HCT116 (cell line): ENCODE data around the gene PHOX2A. TPM values are rescaled to one million over a fixed set of nuclear protein-coding genes. Genes with fewer than 3 reads are reported as not detected.

Source experiments
- ATAC-seq: fragments of 200-7000 bp; cut with Tn5 transposase; 2 replicates; pipeline ENCODE4 v1.9.1; 2020; ENCODE audit warnings: mild to moderate bottlenecking, moderate library complexity
- BruUV-seq: library from RNA; stranded (reverse); fragments of 400-500 nt; replicated peaks from 2 replicates; lab custom pipeline; 2021; lab: Mats Ljungman, UMichigan
- CTCF ChIA-PET: fragments of 300-600 bp; sonication (Branson Sonifier 250); formaldehyde crosslinking; loops from one replicate; lab custom pipeline; 2021; ENCODE audit warnings: antibody characterized with exemption; lab: Charles Lee
- POLR2A ChIA-PET: fragments of 300-600, 350-600 bp; sonication (Branson Sonifier 250); formaldehyde crosslinking; loops from one replicate; lab custom pipeline; 2021; ENCODE audit warnings: antibody characterized with exemption; lab: Charles Lee
- RAD21 ChIA-PET, 2 experiments: fragments of 300-600 bp; sonication (Branson Sonifier 250); formaldehyde crosslinking; loops; one replicate each; lab custom pipeline; 2023; ENCODE audit warnings: low total read pairs in 2 of 2; ENCODE audit not compliant: uncharacterized antibody in 2 of 2, unreplicated experiment in 2 of 2, low non-redundant PET in 1 of 2; lab: Charles Lee
- DNase-seq: peaks from one replicate; pipeline ENCODE4 v3.0.0-alpha.2; 2010; ENCODE audit warnings: low read depth, low spot score
- H2AFZ ChIP-seq: fragments of 200-600 bp; shearing (Covaris generic), sonication (generic); 2 replicates; pipeline ENCODE4 v1.6.1; 2017; ENCODE audit warnings: low read depth, mixed run types, mixed read lengths, antibody characterized with exemption, low read length; ENCODE audit not compliant: poor library complexity, severe bottlenecking
- H3K27ac ChIP-seq: 2 replicates; pipeline ENCODE4 v1.5.1; 2012; ENCODE audit warnings: low read depth, low read length
- H3K27me3 ChIP-seq: fragments of 200-600 bp; sonication (generic); 2 replicates; pipeline ENCODE4 v1.6.1; 2016; ENCODE audit warnings: mixed run types, low read length, mixed read lengths; ENCODE audit not compliant: insufficient read depth
- H3K36me3 ChIP-seq, 2 experiments: fragments of 200-500 bp in 1 of 2; fragments of 200-600 bp in 1 of 2; sonication (Bioruptor generic) in 1 of 2; sonication (generic) in 1 of 2; 2 replicates each; pipeline versions ENCODE4 v1.5.1 to v1.6.1; 2014 to 2016; ENCODE audit warnings: low read length in 2 of 2, inconsistent platforms in 1 of 2, mixed read lengths in 1 of 2, mixed run types in 1 of 2; ENCODE audit not compliant: insufficient read depth in 2 of 2, control insufficient read depth in 1 of 2
- H3K4me1 ChIP-seq, 2 experiments: fragments of 200-600 bp in 1 of 2; sonication (generic) in 1 of 2; 2 replicates each; pipeline versions ENCODE4 v1.5.1 to v1.6.1; 2012 to 2017; ENCODE audit warnings: low read length in 2 of 2, inconsistent platforms in 1 of 2, mild to moderate bottlenecking in 1 of 2, mixed read lengths in 1 of 2, mixed run types in 1 of 2, moderate library complexity in 1 of 2; ENCODE audit not compliant: insufficient read depth in 2 of 2, control insufficient read depth in 1 of 2
- H3K4me2 ChIP-seq: fragments of 200-600 bp; sonication (generic); 2 replicates; pipeline ENCODE4 v1.6.1; 2017; ENCODE audit warnings: mixed run types, low read length, mixed read lengths
- H3K4me3 ChIP-seq, 2 experiments: fragments of 200-600 bp in 1 of 2; sonication (generic) in 1 of 2; replicated peaks in 1 of 2; 2 replicates each; pipeline ENCODE4 v1.5.1; 2011 to 2016; ENCODE audit warnings: low read length in 2 of 2, control low read depth in 1 of 2, low read depth in 1 of 2, mild to moderate bottlenecking in 1 of 2, mixed read lengths in 1 of 2, mixed run types in 1 of 2
- H3K79me2 ChIP-seq: fragments of 200-600 bp; sonication (generic); 2 replicates; pipeline ENCODE4 v1.6.1; 2017; ENCODE audit warnings: mild to moderate bottlenecking, mixed run types, low read length, moderate library complexity, mixed read lengths; ENCODE audit not compliant: insufficient read depth
- H3K9ac ChIP-seq: fragments of 200-600 bp; sonication (generic); 2 replicates; pipeline ENCODE4 v1.6.1; 2016; ENCODE audit warnings: low read length, mixed read lengths
- H3K9me2 ChIP-seq: fragments of 200-600 bp; sonication (generic), shearing (Covaris generic); 2 replicates; pipeline ENCODE4 v1.6.1; 2017; ENCODE audit warnings: mixed run types, mild to moderate bottlenecking, moderate library complexity; ENCODE audit not compliant: insufficient read depth
- H3K9me3 ChIP-seq, 2 experiments: fragments of 200-500 bp in 1 of 2; fragments of 200-600 bp in 1 of 2; sonication (Bioruptor generic) in 1 of 2; sonication (generic) in 1 of 2; 2 replicates each; pipeline ENCODE4 v1.6.1; 2014 to 2017; ENCODE audit warnings: low read length in 2 of 2, mixed read lengths in 2 of 2, inconsistent platforms in 1 of 2, low read depth in 1 of 2, mild to moderate bottlenecking in 1 of 2, mixed run types in 1 of 2, moderate library complexity in 1 of 2; ENCODE audit not compliant: control insufficient read depth in 1 of 2, insufficient read depth in 1 of 2
- H4K20me1 ChIP-seq: fragments of 200-600 bp; sonication (generic), shearing (Covaris generic); 2 replicates; pipeline ENCODE4 v1.6.1; 2017; ENCODE audit warnings: mixed run types, mild to moderate bottlenecking, moderate library complexity; ENCODE audit not compliant: insufficient read depth
- EGR1 ChIP-seq: IDR thresholded peaks from 2 replicates; pipeline ENCODE4 v1.6.1; 2012; ENCODE audit warnings: low read depth
- EZH2phosphoT487 ChIP-seq: fragments of 200-600 bp; IDR thresholded peaks from 2 replicates; pipeline ENCODE4 v1.6.1; 2018; ENCODE audit warnings: antibody characterized with exemption, borderline replicate concordance
- RAD21 ChIP-seq: IDR thresholded peaks from 2 replicates; pipeline ENCODE4 v1.6.1; 2012; ENCODE audit warnings: low read depth, mild to moderate bottlenecking
- ZNF274 ChIP-seq: fragments of 200-500 bp; sonication (Bioruptor generic); IDR thresholded peaks from 2 replicates; pipeline ENCODE4 v1.6.1; 2014; ENCODE audit warnings: mild to moderate bottlenecking, low read depth, low read length, inconsistent platforms
- intact Hi-C: fragments of 100-400 bp; cut with micrococcal nuclease; formaldehyde crosslinking; loops from 2 replicates; pipeline ENCODE4 v1.10.0; 2022
- total RNA-seq: library from RNA; stranded (reverse); gene quantifications from one replicate; pipeline ENCODE4 v1.2.1, GENCODE V29; 2021; ENCODE audit not compliant: unreplicated experiment
- TF ChIP-seq, protein P1 (sequence below): IDR thresholded peaks from 2 replicates; pipeline ENCODE4 v1.6.1; 2012
- TF ChIP-seq, protein P2 (sequence below): IDR thresholded peaks from 2 replicates; pipeline ENCODE4 v1.6.1; 2012; ENCODE audit warnings: low read depth
- TF ChIP-seq, protein P3 (sequence below): IDR thresholded peaks from 2 replicates; pipeline ENCODE4 v1.6.1; 2011; ENCODE audit warnings: mild to moderate bottlenecking, low read length, moderate library complexity; ENCODE audit not compliant: insufficient replicate concordance; ENCODE audit errors: extremely low read depth

PHOX2A gene
- total RNA-seq, 1 experiment from 2014 or later: not detected

DNA sequence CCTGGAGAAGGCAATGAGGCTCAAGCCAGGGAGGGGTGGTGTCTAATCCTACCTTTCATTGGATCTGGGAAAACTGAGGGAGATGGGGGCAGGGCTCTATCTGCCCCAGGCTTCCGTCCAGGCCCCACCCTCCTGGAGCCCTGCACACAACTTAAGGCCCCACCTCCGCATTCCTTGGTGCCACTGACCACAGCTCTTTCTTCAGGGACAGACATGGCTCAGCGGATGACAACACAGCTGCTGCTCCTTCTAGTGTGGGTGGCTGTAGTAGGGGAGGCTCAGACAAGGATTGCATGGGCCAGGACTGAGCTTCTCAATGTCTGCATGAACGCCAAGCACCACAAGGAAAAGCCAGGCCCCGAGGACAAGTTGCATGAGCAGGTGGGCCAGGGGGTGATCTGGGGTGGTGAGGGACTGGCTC lies 52.0 kb downstream of the PHOX2A start, which contains the start of gene FOLR1:
TSS of gene FOLR1 (plus strand) at position 180 of the 421 bp plus-strand sequence. CDS start at position 214, 34 bp downstream.
- peak; percentile 54 for DNase-seq
- Histone ChIP-seq H2AFZ (peak within 1 kb of the TSS; percentile 96), H3K27me3 (no peaks in the 10 kb centered on the region), H3K4me3 (0 out of 4 replicates have a peak within 1 kb of the TSS, but pooled peaks of 1 of the 2 experiments have one; percentile 5), H3K9me2 (no peaks in the 10 kb centered on the region), H3K9me3 (no peaks in the 10 kb centered on the region), H3K9ac (no peak within 1 kb of the TSS), H3K4me2 (peak within 1 kb of the TSS; percentile 62), H3K27ac (no peak within 1 kb of the TSS), H3K36me3 (no peaks in the 10 kb centered on the region), H3K4me1 (peaks cover 13 to 20% of the 10 kb centered on the region in 2 experiments), H3K79me2 (no peaks in the 10 kb centered on the region), H4K20me1 (no peaks in the 10 kb centered on the region)
- CTCF ChIA-PET: no interaction called here
- BruUV-seq: no TSS peak
- intact Hi-C loops: no loop called here
- peak; percentile 96 for ATAC-seq
- RAD21 ChIA-PET: no interaction called here
- POLR2A ChIA-PET: interaction anchor here (0.6 kb wide), 1 partner anchor 9 kb away, joined by 3 read pairs; no protein-coding TSS in a partner anchor
- TF ChIP-seq EGR1 (0 out of 2 replicates have a peak, but pooled peaks have one; percentile 35), EZH2phosphoT487 (no peak), ZNF274 (no peak), RAD21 (no peak)
- TF ChIP-seq, protein P1, sequence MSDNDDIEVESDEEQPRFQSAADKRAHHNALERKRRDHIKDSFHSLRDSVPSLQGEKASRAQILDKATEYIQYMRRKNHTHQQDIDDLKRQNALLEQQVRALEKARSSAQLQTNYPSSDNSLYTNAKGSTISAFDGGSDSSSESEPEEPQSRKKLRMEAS: no peak
- TF ChIP-seq, protein P2, sequence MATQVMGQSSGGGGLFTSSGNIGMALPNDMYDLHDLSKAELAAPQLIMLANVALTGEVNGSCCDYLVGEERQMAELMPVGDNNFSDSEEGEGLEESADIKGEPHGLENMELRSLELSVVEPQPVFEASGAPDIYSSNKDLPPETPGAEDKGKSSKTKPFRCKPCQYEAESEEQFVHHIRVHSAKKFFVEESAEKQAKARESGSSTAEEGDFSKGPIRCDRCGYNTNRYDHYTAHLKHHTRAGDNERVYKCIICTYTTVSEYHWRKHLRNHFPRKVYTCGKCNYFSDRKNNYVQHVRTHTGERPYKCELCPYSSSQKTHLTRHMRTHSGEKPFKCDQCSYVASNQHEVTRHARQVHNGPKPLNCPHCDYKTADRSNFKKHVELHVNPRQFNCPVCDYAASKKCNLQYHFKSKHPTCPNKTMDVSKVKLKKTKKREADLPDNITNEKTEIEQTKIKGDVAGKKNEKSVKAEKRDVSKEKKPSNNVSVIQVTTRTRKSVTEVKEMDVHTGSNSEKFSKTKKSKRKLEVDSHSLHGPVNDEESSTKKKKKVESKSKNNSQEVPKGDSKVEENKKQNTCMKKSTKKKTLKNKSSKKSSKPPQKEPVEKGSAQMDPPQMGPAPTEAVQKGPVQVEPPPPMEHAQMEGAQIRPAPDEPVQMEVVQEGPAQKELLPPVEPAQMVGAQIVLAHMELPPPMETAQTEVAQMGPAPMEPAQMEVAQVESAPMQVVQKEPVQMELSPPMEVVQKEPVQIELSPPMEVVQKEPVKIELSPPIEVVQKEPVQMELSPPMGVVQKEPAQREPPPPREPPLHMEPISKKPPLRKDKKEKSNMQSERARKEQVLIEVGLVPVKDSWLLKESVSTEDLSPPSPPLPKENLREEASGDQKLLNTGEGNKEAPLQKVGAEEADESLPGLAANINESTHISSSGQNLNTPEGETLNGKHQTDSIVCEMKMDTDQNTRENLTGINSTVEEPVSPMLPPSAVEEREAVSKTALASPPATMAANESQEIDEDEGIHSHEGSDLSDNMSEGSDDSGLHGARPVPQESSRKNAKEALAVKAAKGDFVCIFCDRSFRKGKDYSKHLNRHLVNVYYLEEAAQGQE: no peak
- TF ChIP-seq, protein P3, sequence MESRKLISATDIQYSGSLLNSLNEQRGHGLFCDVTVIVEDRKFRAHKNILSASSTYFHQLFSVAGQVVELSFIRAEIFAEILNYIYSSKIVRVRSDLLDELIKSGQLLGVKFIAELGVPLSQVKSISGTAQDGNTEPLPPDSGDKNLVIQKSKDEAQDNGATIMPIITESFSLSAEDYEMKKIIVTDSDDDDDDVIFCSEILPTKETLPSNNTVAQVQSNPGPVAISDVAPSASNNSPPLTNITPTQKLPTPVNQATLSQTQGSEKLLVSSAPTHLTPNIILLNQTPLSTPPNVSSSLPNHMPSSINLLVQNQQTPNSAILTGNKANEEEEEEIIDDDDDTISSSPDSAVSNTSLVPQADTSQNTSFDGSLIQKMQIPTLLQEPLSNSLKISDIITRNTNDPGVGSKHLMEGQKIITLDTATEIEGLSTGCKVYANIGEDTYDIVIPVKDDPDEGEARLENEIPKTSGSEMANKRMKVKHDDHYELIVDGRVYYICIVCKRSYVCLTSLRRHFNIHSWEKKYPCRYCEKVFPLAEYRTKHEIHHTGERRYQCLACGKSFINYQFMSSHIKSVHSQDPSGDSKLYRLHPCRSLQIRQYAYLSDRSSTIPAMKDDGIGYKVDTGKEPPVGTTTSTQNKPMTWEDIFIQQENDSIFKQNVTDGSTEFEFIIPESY: no peak
